Measurements from ENCODE around the gene CACNA1I. TPM values are rescaled to one million over a fixed set of nuclear protein-coding genes. Genes with fewer than 3 reads are reported as not detected.

The CACNA1I gene
- polyA plus RNA-seq, 3 donors, result 0.01 to 0.31 (median 0.04) TPM

- no peak for DNase-seq (ENCODE audit: low read depth in 3 of 3, low spot score in 2 of 3)
Measured at GRCh38 chr22:39621826-39622225, 51.3 kb downstream of the CACNA1I start.

DNA sequence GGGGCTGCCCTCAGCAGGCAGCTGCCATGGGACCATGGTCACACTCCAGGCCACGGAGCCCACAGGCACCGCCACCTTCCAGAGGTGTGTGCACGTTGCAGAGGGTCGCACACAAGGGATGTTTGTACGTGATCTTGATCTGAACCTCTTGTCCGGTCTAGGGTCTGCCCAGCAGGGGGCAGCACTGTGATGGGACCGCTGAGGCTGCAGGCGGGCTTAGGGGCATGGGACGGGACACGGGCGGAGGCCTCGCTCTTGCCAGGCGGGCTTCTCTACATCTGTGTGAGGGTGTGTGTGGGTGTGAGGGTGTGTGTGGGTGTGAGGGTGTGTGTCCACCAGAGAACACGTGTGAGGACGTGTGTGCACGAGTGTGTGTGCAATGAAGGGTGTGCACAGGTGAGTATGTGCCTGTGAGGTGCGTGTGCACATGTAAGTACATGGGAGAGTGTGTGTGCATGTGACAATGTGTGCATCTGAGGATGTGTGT, 52.4 kb downstream of the CACNA1I start:
- DNase-seq (ENCODE audit: low read depth in 3 of 3, low spot score in 2 of 3), result no peak

GRCh38 chr22:39623603-39624500, 53.3 kb downstream of the CACNA1I start:
- DNase-seq (ENCODE audit: low read depth in 3 of 3, low spot score in 2 of 3), result no peak

- DNase-seq (ENCODE audit: low read depth in 3 of 3, low spot score in 2 of 3), result no peak
Measured at GRCh38 chr22:39624501-39624821, 53.9 kb downstream of the CACNA1I start.

GRCh38 chr22:39625569-39626537, 55.3 kb downstream of the CACNA1I start:
- DNase-seq (ENCODE audit: low read depth in 3 of 3, low spot score in 2 of 3), result no peak

GRCh38 chr22:39627208-39627607, 56.7 kb downstream of the CACNA1I start:
- DNase-seq (ENCODE audit: low read depth in 3 of 3, low spot score in 2 of 3), result no peak

DNA sequence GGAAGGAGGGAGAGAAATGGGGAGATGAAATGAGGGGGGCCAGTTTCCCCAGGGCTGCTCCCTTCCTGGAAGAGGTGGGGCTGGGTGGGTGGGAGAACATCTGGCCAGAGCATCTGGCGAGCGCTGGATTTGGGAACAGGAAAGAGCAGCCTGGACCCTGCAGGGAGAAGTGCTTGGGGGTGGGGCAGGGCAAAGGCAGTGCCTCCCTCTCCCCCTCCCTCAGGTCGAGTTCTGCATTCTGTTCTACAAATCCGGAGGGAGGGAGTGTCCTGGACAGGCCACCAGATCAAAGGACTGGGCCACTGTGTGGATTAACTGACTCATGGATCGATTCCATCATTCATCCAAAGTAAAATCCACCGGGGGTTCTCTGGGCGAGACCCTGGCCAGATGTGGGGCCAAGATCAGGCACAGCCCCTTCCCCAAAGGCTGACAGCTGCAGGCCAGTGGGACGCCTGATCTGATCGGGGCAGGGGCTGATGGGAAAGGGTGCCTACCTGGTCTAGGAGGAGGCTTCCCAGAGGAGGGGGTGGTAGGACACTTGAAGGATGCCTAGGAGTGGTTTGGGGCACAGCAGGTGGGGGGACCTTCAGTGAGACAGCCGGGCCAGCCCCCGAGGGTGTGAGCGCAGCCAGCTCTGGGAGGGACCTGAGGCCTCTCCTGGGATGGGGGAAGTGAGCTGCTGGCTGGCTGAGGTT, 57.5 kb downstream of the CACNA1I start:
- DNase-seq (ENCODE audit: low read depth in 3 of 3, low spot score in 2 of 3), result no peak

- DNase-seq (ENCODE audit: low read depth in 3 of 3, low spot score in 2 of 3), result no peak
Measured at GRCh38 chr22:39628563-39629080, 58.1 kb downstream of the CACNA1I start.

- no peak for DNase-seq (ENCODE audit: low read depth in 3 of 3, low spot score in 2 of 3)
Measured at GRCh38 chr22:39629851-39630250, 59.3 kb downstream of the CACNA1I start.

DNA sequence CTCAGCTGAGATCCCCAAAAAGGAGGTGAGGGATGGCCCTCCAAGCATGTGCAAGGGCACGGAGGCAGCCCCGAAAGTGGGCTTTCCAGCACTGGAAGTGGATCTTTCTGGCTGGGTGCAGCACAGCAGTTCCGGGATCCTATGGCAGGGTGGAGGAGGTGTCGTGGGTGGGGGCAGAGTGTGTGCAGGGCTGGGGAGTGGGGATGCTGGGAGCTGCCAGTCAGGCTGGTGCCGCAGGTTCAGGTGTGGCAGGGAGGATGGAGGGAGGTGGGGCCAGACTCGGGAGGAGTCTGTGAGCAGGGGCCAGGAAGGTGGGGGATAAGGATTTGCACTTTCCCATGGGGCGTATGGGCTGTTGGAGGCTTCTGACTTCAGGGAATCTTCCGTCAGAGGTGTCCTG, 60.2 kb downstream of the CACNA1I start:
- DNase-seq (ENCODE audit: low read depth in 3 of 3, low spot score in 2 of 3), result no peak

DNA sequence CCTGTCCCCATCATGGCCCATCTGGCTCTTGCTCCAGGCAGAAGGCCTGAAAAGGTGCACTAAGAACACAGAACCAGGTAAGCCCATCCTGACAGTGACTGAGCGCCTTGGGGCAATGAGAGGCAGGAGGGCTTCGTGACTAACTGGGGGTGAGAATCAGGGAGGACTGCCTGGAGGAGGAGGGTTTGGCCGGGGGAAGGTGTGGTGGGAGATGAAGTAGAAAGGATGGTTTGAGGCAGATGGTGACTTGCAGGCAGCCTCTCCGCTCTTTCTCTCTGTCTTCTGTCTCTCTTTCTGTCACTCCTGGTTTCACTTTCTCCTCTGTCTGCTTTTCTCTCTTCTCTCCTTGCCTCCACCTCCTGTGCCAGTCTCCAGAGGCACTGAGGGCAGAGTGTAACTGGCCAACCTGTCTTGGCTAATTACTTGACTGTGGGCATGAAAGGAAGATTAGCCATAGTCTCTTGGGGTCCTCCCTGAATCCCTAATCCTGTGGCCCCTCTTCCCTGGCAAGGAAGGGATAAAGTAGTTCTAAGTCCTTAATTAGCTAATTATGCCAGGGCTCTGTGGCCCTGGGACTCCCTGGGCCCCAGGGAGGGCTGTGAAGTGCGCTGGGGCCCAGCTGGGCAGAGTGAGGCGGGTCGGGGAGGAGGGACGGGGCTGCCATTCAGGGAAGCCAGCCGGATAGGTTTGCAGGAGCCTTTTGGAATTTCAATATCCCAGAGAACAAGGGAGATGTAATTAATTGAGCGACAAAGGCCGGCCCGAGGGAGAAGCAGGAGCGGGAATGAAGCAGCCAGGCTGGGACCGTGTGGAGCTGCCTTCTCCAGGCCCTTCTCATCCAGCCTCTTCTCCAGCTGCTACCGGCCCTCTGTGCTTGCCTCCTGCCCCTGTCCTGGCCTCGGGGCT, 61.1 kb downstream of the CACNA1I start:
- DNase-seq (ENCODE audit: low read depth in 3 of 3, low spot score in 2 of 3), result no peak

DNA sequence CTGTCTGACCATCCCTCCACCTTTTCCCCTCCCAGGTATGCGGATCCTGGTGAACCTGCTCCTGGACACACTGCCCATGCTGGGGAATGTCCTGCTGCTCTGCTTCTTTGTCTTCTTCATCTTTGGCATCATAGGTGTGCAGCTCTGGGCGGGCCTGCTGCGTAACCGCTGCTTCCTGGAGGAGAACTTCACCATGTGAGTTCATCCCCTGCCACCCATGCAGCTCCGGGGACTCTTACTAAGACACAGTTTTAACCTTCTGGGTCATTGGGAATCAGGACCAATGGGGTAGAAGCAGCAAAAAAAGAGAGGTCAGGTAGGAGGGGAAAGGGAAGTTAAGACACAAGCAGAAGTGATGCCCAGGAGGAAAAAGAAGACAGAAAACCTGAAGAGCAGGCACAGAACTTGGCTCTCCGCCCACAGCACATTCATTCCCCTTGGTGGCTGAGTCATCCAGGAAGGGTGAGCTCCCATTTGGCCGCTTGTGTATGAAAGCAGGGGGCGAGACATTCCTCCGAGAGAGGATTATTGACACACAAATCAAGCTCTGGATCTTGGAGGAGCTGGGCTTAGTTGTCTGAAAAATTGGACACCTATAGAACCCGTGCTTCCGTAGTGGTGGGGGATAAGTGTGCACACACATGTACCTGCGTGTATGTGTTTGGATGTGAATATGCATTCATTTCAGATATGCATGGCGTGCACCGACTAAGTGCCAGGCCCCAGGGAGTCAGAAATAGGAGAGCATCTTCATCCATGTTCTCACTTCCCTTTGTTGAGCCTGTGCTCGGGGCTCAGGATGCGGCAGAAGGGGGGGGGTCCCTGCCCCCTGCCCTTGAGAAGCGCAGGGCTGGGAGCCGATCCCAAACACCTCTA, 64.2 kb downstream of the CACNA1I start:
- DNase-seq (ENCODE audit: low read depth in 3 of 3, low spot score in 2 of 3), result no peak

DNA sequence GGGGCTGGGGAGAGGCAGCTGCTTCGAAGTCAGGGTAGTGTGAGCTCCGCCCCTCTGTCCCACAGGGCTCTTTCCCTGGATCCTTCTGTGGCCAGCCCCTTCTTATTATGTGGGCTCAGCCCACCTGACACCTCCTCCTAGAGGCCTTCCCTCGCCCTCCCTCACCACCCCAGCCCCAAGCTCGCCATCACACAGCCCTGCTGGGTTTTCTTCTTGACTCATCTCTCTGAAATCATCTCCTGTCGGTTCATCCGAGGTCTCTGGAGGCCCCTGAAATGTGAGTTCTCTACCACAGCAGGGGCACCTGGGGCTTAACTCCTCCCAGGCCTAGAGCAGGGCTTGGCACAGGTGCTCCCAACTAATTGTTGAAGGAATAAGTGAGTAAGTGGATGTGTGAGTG, 65.2 kb downstream of the CACNA1I start:
- no peak for DNase-seq (ENCODE audit: low read depth in 3 of 3, low spot score in 2 of 3)

DNA sequence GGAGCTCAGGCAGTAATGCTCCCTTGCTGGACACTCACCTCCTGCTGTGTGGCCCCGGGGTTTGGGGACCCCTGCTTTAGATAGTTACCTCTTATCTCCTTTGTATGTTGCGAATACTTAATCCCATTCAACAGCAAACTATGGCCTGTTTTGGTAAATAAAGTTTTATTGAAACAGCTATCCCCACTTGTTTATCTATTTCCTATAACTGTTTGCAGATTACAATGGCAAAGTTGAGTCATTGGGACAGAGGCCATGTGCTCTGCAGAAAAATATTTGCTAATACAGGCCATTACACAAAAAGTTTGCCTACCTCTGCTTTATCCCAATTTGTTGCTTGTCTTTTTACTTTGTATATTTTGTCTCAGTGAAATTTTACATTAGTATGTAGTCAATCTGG, 68.4 kb downstream of the CACNA1I start:
- DNase-seq (ENCODE audit: low read depth in 3 of 3, low spot score in 2 of 3), result no peak

- DNase-seq (ENCODE audit: low read depth in 3 of 3, low spot score in 2 of 3), result no peak
Measured at GRCh38 chr22:39641660-39642310, 71.2 kb downstream of the CACNA1I start.

DNA sequence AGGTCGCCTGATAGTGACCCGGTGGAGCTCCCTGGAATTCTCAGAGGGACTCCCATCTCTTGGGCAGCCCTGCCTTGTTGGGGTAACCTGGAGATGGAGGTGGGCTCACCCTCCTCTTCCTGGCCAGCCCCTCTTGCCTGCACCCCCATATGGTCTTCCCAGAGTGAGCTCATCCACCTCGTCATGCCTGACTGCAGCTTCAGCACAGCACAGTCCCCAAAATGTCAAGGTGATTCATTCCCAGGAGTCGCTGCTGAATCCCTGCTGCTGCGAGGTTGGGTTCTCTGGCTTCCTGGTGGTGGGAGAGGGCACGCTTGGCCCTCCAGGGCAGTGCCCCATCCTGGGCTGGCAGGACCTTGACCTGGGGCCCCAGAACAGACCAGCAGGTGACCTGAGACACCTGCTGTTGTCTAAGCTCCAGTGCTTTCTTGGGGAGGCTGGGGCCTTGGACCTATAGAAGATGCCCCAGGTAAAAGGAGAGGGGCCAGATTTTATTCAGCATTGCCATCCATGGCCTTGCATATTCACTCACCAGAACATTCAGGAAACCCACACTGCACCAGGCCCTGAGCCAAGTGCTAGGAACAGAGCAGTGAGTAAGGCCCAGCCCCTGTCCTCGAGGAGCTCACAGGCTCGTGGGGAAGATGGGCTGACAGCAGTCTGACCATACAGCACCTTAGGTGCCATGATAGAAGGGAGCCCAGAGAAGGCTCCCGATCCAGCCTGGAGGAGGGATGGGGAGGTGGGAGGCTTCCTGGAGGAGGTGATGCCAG, 72.9 kb downstream of the CACNA1I start:
- DNase-seq (ENCODE audit: low read depth in 3 of 3, low spot score in 2 of 3), result no peak

DNA sequence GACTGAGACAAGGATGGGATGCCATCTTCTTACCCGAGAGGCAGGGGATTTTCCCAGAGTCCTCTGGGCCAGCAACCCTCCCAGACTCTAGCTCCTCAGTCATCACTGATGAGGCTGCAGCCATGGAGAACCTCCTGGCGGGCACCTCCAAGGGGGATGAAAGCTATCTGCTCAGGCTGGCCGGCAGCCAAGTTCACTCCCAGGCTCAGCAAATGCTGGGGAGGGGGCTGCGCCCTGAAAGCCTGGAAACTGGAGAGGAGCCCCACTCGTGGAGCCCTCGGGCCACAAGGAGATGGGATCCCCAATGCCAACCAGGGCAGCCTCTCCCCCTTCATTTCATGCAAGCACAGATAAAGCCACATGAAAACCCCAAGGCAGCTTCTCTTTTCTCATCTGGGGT, 75.0 kb downstream of the CACNA1I start:
- no peak for DNase-seq (ENCODE audit: low read depth in 3 of 3, low spot score in 2 of 3)
